Measurements from ENCODE around the gene FKBP14. TPM values are rescaled to one million over a fixed set of nuclear protein-coding genes. Genes with fewer than 3 reads are reported as not detected.
"Not testable (repeated sequence)": the region's sequence is repeated elsewhere in the genome, so short reads cannot be mapped to it uniquely, and the experiment has no call there.

Gene FKBP14
- total and polyA plus RNA-seq, 8 donors = 26.7 to 38.9 (median 32.4) TPM

GRCh38 chr7:29969738-29970137, 56.8 kb downstream of the FKBP14 start:
- Histone ChIP-seq H3K27ac (no peak overlapping the region), H3K36me3 (no peaks in the 10 kb centered on the region), H3K27me3 (no peaks in the 10 kb centered on the region), H3K4me1 (no peaks in the 10 kb centered on the region), H3K9me3 (no peaks in the 10 kb centered on the region), H3K4me3 (no peak overlapping the region)
- DNase-seq (no peak), ATAC-seq (no peak)
- intact Hi-C loops (cut with DNase I) = no loop called here
- TF ChIP-seq CTCF (IDR thresholded peaks at IDR 0.05) = no peak

- Histone ChIP-seq H3K27me3 (no peaks in the 10 kb centered on the region), H3K4me3 (no peak overlapping the region), H3K4me1 (no peaks in the 10 kb centered on the region), H3K36me3 (no peaks in the 10 kb centered on the region), H3K9me3 (no peaks in the 10 kb centered on the region), H3K27ac (no peak overlapping the region)
- intact Hi-C loops (cut with DNase I) = no loop called here
- ATAC-seq (no peak), DNase-seq (no peak)
- no peak for TF ChIP-seq CTCF (IDR thresholded peaks at IDR 0.05)
Observed at GRCh38 chr7:29968683-29969395, 57.7 kb downstream of the FKBP14 start.

GRCh38 chr7:29965030-29965429, 61.5 kb downstream of the FKBP14 start:
- Histone ChIP-seq H3K4me1 (no peaks in the 10 kb centered on the region), H3K4me3 (no peak overlapping the region), H3K27me3 (no peaks in the 10 kb centered on the region), H3K9me3 (no peaks in the 10 kb centered on the region), H3K36me3 (no peaks in the 10 kb centered on the region), H3K27ac (no peak overlapping the region)
- intact Hi-C loops (cut with DNase I) = no loop called here
- TF ChIP-seq CTCF (IDR thresholded peaks at IDR 0.05) = no peak
- ATAC-seq = no peak
- DNase-seq = no peak

GRCh38 chr7:29962035-29962434, 64.5 kb downstream of the FKBP14 start:
- DNase-seq = no peak
- no peaks in the 10 kb centered on the region for H3K4me1 ChIP-seq
- no peak overlapping the region for H3K4me3 ChIP-seq
- TF ChIP-seq CTCF (IDR thresholded peaks at IDR 0.05) = no peak
- H3K27me3 ChIP-seq = no peaks in the 10 kb centered on the region
- no peaks in the 10 kb centered on the region for H3K36me3 ChIP-seq
- no peak for ATAC-seq
- H3K9me3 ChIP-seq = no peaks in the 10 kb centered on the region
- no peak overlapping the region for H3K27ac ChIP-seq
- intact Hi-C loops (cut with DNase I) = no loop called here

- H3K27ac ChIP-seq; H3K4me1 ChIP-seq; DNase-seq; ATAC-seq; H3K4me3 ChIP-seq; intact Hi-C loops (cut with DNase I); H3K9me3 ChIP-seq; H3K36me3 ChIP-seq; H3K27me3 ChIP-seq: not testable (repeated sequence)
Observed at GRCh38 chr7:29961611-29962010, 64.9 kb downstream of the FKBP14 start.

Other genes starting within 250 kb of the FKBP14 start
- under 1 TPM in 1 of 2 donors, not detected in 1; 0.50 TPM for gene WIPF3, start 220.2 kb downstream of the FKBP14 start, total RNA-seq
- 1 to 10 TPM in 5 of 6 donors, under 1 TPM in 1; 0.96 to 1.7 (median 1.1) TPM for gene WIPF3, start 220.2 kb downstream of the FKBP14 start, polyA plus RNA-seq (ENCODE audit: insufficient read length in 6 of 6)
- 10 to 100 TPM; 25.5 to 39.8 TPM for gene SCRN1, start 36.9 kb downstream of the FKBP14 start, total RNA-seq
- 10 to 100 TPM; 34.0 to 42.6 (median 36.9) TPM for gene SCRN1, start 36.9 kb downstream of the FKBP14 start, polyA plus RNA-seq (ENCODE audit: insufficient read length in 6 of 6)
- gene PLEKHA8, start 1.7 kb upstream of the FKBP14 start, total RNA-seq = 10 to 100 TPM in 1 of 2 donors, 1 to 10 TPM in 1; 9.8 to 13.2 TPM
- 10 to 100 TPM; 16.1 to 19.2 (median 18.7) TPM for gene PLEKHA8, start 1.7 kb upstream of the FKBP14 start, polyA plus RNA-seq (ENCODE audit: insufficient read length in 6 of 6)
- 10 to 100 TPM; 15.6 to 18.2 TPM for gene MTURN, start 108.3 kb upstream of the FKBP14 start, total RNA-seq
- gene MTURN, start 108.3 kb upstream of the FKBP14 start, polyA plus RNA-seq (ENCODE audit: insufficient read length in 6 of 6) = 10 to 100 TPM; 60.8 to 78.2 (median 68.4) TPM